ENCODE measurements around the gene CAMKK1.

Gene CAMKK1

DNA sequence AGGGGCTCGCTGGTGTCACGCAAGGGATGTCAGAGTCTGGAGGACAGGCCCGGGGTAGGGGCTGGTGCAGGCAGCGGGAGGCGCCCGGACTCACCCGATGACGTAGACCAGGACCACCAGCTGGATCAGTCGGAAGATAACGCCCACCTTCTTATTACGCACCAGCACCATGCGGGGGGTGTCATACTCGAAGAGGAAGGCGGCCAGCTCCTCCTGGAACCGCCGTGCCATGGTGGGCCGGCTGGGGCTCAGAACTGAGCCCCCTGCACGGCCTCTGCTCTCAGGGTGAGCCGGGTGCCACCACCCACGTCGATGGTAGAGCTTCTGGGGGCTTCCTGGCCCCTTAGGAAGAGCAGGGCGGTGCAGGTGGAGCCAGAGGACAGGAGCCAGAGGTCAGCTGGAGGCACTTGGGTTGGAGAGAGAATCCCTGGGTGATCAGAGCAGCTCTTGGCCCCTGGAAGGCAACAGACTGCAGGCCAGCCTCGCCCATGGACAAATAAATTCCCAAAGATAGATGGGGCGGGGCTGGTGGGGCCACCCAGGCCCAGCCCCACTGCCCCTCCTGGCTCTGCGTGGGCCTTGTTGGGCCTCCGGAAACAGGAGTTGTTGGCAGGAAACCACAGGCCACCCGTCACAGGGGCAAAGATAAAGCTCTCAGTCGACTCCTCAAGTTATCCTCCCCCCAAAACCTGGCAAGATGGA, 23.3 kb upstream of the CAMKK1 start, which contains the start of gene P2RX1:
Gene P2RX1, minus strand, starts transcription at position 471 of the 702 bp plus-strand sequence. Its CDS starts 240 bp downstream, at position 231.
- Histone ChIP-seq H3K4me3 (ENCODE audit: low read depth, low read length) (no peak within 1 kb of the TSS), H3K36me3 (no peaks in the 10 kb centered on the region), H3K9me3 (no peaks in the 10 kb centered on the region), H3K27me3 (no peaks in the 10 kb centered on the region), H3K4me1 (peaks cover 2% of the 10 kb centered on the region; the same call in 1 of the 2 replicates)
- TF ChIP-seq, protein P1, sequence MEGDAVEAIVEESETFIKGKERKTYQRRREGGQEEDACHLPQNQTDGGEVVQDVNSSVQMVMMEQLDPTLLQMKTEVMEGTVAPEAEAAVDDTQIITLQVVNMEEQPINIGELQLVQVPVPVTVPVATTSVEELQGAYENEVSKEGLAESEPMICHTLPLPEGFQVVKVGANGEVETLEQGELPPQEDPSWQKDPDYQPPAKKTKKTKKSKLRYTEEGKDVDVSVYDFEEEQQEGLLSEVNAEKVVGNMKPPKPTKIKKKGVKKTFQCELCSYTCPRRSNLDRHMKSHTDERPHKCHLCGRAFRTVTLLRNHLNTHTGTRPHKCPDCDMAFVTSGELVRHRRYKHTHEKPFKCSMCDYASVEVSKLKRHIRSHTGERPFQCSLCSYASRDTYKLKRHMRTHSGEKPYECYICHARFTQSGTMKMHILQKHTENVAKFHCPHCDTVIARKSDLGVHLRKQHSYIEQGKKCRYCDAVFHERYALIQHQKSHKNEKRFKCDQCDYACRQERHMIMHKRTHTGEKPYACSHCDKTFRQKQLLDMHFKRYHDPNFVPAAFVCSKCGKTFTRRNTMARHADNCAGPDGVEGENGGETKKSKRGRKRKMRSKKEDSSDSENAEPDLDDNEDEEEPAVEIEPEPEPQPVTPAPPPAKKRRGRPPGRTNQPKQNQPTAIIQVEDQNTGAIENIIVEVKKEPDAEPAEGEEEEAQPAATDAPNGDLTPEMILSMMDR (IDR thresholded peaks at IDR 0.05; ENCODE audit: low read depth, low read length) = no peak
- no peak for DNase-seq

DNA sequence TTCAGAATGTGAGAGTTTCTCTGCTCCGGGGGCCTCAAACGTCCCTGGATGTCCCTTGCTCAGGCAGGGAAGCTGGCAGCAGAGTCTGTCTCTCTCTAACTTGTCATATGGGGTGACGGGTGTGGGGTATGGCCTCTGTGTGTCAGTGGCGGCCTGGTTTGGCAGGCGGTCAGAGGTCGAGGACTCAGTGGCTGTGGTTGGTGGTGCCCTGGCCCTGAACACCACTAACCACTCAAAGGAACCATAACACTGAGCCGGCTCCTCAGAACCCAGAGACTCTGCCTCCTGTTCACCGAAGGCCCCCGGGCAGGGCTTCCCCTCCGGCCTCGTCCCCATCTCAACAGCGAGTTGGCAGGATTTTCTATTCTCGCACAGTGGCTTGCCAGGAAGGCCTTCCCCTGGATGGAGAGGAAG, 22.7 kb upstream of the CAMKK1 start:
- H3K4me1 ChIP-seq = peaks cover 2% of the 10 kb centered on the region; the same call in 1 of the 2 replicates
- TF ChIP-seq, protein P1 (IDR thresholded peaks at IDR 0.05; ENCODE audit: low read depth, low read length) = no peak
- no peak overlapping the region for H3K4me3 ChIP-seq (ENCODE audit: low read depth, low read length)
- H3K36me3 ChIP-seq = no peaks in the 10 kb centered on the region
- no peaks in the 10 kb centered on the region for H3K9me3 ChIP-seq
- no peak for DNase-seq
- no peaks in the 10 kb centered on the region for H3K27me3 ChIP-seq

DNA sequence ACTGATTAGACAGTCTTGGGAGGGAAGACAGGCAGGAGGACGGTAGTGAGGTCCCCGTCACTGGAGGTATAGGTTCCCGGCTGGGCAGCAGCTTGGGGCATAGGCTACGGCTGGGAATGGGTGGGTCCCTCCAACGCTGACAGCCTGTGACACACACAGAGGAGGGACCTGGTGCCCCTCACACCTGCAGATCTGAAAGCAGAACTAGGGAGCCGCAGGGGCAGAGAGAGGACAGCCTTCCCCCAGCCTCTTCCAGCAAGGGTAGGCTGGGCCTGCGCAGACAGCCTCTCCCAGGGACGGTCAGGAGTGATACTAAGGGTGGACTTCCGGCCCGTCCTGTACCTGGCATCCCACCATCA, 21.4 kb upstream of the CAMKK1 start:
- DNase-seq = no peak
- TF ChIP-seq, protein P1 (IDR thresholded peaks at IDR 0.05; ENCODE audit: low read depth, low read length) = no peak
- Histone ChIP-seq H3K9me3 (no peaks in the 10 kb centered on the region), H3K27me3 (no peaks in the 10 kb centered on the region), H3K4me3 (ENCODE audit: low read depth, low read length) (no peak overlapping the region), H3K36me3 (no peaks in the 10 kb centered on the region), H3K4me1 (peaks cover 2% of the 10 kb centered on the region; the same call in 1 of the 2 replicates)

DNA sequence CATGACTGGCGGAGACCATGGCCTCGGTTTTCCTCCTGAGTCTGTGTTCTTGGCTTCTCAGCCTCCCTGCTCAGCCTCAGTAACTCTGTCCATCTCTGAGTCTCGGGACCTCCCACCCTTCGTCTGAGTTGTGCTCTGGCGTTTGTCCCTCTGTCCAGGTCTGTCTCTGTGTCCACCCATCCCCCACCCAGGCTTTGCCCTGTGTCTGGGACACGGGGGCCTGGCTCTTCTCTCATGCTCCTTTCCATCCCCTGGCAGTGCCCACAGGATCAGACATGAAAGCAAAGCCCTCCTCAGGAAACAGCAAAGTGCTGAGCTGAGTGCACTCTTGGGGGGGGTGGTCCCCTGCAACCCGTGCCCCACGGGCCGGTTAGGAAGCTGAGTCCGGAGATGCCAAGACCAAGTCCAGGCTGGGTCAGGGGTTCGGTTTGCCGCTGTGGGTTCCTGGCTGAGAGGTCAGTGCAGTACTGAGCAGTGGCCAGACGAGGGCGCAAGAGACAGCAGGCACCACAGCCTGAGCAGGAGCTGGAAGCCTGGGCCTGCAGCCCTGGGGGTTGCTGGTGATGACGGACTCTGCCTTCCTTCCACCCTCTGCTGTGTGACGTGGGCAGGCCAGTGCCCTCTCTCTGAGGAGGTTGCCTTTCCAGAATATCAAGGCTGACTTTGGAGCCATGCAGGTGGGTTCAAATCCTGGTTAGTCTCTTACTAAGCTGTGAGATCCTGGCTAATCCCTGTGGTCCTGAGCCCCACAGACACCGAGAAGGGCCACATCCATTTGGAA, 20.9 kb upstream of the CAMKK1 start:
- TF ChIP-seq, protein P1 (IDR thresholded peaks at IDR 0.05; ENCODE audit: low read depth, low read length) = peak; percentile 84
- H3K27me3 ChIP-seq = no peaks in the 10 kb centered on the region
- H3K9me3 ChIP-seq = no peaks in the 10 kb centered on the region
- peak; percentile 76 for DNase-seq
- no peak overlapping the region for H3K4me3 ChIP-seq (ENCODE audit: low read depth, low read length)
- H3K36me3 ChIP-seq = no peaks in the 10 kb centered on the region
- peaks cover 2% of the 10 kb centered on the region; the same call in 1 of the 2 replicates for H3K4me1 ChIP-seq

GRCh38 chr17:3912827-3913226, 20.0 kb upstream of the CAMKK1 start:
- Histone ChIP-seq H3K4me3 (ENCODE audit: low read depth, low read length) (no peak overlapping the region), H3K9me3 (no peaks in the 10 kb centered on the region), H3K4me1 (peaks cover 2% of the 10 kb centered on the region; the same call in 1 of the 2 replicates), H3K36me3 (no peaks in the 10 kb centered on the region), H3K27me3 (no peaks in the 10 kb centered on the region)
- DNase-seq = no peak
- TF ChIP-seq, protein P1 (IDR thresholded peaks at IDR 0.05; ENCODE audit: low read depth, low read length) = no peak
